B cell (primary cell): ENCODE results near the gene SYTL1. TPM values are rescaled to one million over a fixed set of nuclear protein-coding genes. Genes with fewer than 3 reads are reported as not detected.

Experiments used
- ATAC-seq: fragments of 200-7000 bp; cut with Tn5 transposase; one replicate; pipeline ENCODE4 v1.10.0; 2021; ENCODE audit warnings: low read depth, mild to moderate bottlenecking, moderate number of reproducible peaks, moderate library complexity
- CTCF ChIA-PET: fragments of 350-600 bp; sonication (Branson Sonifier 250); formaldehyde crosslinking; loops from one replicate; lab custom pipeline; 2021; ENCODE audit warnings: antibody characterized with exemption, inconsistent platforms; lab: Charles Lee
- POLR2A ChIA-PET: fragments of 350-600 bp; sonication (Branson Sonifier 250); formaldehyde crosslinking; loops from one replicate; lab custom pipeline; 2021; ENCODE audit warnings: antibody characterized with exemption; lab: Charles Lee
- DNase-seq: peaks from one replicate; pipeline ENCODE4 v3.0.0; 2013
- H2AFZ ChIP-seq: 2 replicates; pipeline ENCODE4 v1.6.1; 2012; ENCODE audit warnings: mild to moderate bottlenecking, low read depth, low read length; ENCODE audit not compliant: insufficient read depth, poor library complexity, severe bottlenecking
- H3K27ac ChIP-seq, 2 donors: 1 replicate in 1 of 2; 2 replicates in 1 of 2; pipeline ENCODE4 v1.5.1; 2012 to 2013; ENCODE audit warnings: low read length in 2 of 2, mild to moderate bottlenecking in 2 of 2, moderate library complexity in 1 of 2
- H3K27me3 ChIP-seq, 4 experiments: fragments of 200-600 bp in 1 of 4; sonication (generic) in 1 of 4; replicated peaks in 1 of 4; 1 replicate in 2 of 4; 2 replicates in 2 of 4; pipeline versions ENCODE4 v1.6.1 to v1.7.0; 2013 to 2016; ENCODE audit warnings: low read length in 3 of 4, mild to moderate bottlenecking in 2 of 4, mixed read lengths in 1 of 4, moderate library complexity in 1 of 4; ENCODE audit not compliant: insufficient read depth in 4 of 4, control insufficient read depth in 3 of 4; ENCODE audit errors: control extremely low read depth in 1 of 4
- H3K36me3 ChIP-seq, 2 experiments: replicated peaks in 1 of 2; 1 replicate in 1 of 2; 2 replicates in 1 of 2; pipeline versions ENCODE4 v1.6.1 to v1.7.1; 2013; ENCODE audit warnings: low read length in 1 of 2; ENCODE audit not compliant: insufficient read depth in 2 of 2, control insufficient read depth in 1 of 2; ENCODE audit errors: control extremely low read depth in 1 of 2, extremely low read depth in 1 of 2
- H3K4me1 ChIP-seq, 2 donors: fragments of 200-600 bp in 1 of 2; sonication (generic) in 1 of 2; 1 replicate in 1 of 2; 2 replicates in 1 of 2; pipeline versions ENCODE4 v1.5.1 to v1.6.1; 2013 to 2017; ENCODE audit warnings: low read length in 2 of 2; ENCODE audit not compliant: control insufficient read depth in 2 of 2, insufficient read depth in 2 of 2
- H3K4me2 ChIP-seq: replicated peaks from 2 replicates; pipeline ENCODE3; 2012; ENCODE audit warnings: mild to moderate bottlenecking, low read depth, low read length; ENCODE audit not compliant: poor library complexity, severe bottlenecking
- H3K4me3 ChIP-seq, 5 experiments: fragments of 200-600 bp in 1 of 5; sonication (generic) in 1 of 5; 1 replicate in 3 of 5; 2 replicates in 2 of 5; pipeline versions ENCODE4 v1.5.1 to v1.7.0; 2011 to 2016; ENCODE audit warnings: low read length in 4 of 5, mild to moderate bottlenecking in 4 of 5, low read depth in 2 of 5, control low read depth in 1 of 5, moderate library complexity in 1 of 5; ENCODE audit not compliant: insufficient read depth in 1 of 5; ENCODE audit errors: control extremely low read depth in 1 of 5, extremely low read depth in 1 of 5
- H3K79me2 ChIP-seq: fragments of 200-600 bp; sonication (generic); one replicate; pipeline ENCODE4 v1.6.0; 2016; ENCODE audit warnings: low read length; ENCODE audit not compliant: control insufficient read depth, insufficient read depth
- H3K9ac ChIP-seq: fragments of 200-600 bp; sonication (generic); 2 replicates; pipeline ENCODE4 v1.6.1; 2017; ENCODE audit warnings: mild to moderate bottlenecking, low read length, moderate library complexity
- H3K9me3 ChIP-seq, 3 donors: one replicate each; pipeline versions ENCODE4 v1.6.1 to v1.7.1; 2013; ENCODE audit warnings: low read length in 2 of 3; ENCODE audit not compliant: control insufficient read depth in 2 of 3, insufficient read depth in 1 of 3; ENCODE audit errors: control extremely low read depth in 1 of 3
- H4K20me1 ChIP-seq: 2 replicates; pipeline ENCODE4 v1.6.0; 2012; ENCODE audit warnings: mild to moderate bottlenecking, low read length; ENCODE audit not compliant: insufficient read depth, control insufficient read depth, poor library complexity, severe bottlenecking
- H3K27ac Mint-ChIP-seq: one replicate; pipeline ENCODE4 v1.8.0; 2021; ENCODE audit warnings: mixed read lengths
- H3K27me3 Mint-ChIP-seq: one replicate; pipeline ENCODE4 v1.8.0; 2021; ENCODE audit warnings: mixed read lengths
- H3K4me1 Mint-ChIP-seq: one replicate; pipeline ENCODE4 v1.8.0; 2021; ENCODE audit warnings: mixed read lengths
- H3K4me3 Mint-ChIP-seq: one replicate; pipeline ENCODE4 v1.8.0; 2021; ENCODE audit warnings: mixed read lengths
- H3K9me3 Mint-ChIP-seq: one replicate; pipeline ENCODE4 v1.8.0; 2022; ENCODE audit warnings: mixed read lengths; ENCODE audit not compliant: insufficient read depth
- CTCF ChIP-seq: fragments of 200-600 bp; IDR thresholded peaks from one replicate; pipeline ENCODE4 v1.8.0; 2022; ENCODE audit warnings: antibody characterized with exemption, mild to moderate bottlenecking
- EZH2 ChIP-seq: IDR thresholded peaks from 2 replicates; pipeline ENCODE4 v1.6.1; 2012; ENCODE audit warnings: borderline replicate concordance, low read depth, mild to moderate bottlenecking, moderate library complexity, low read length; ENCODE audit not compliant: insufficient read depth, poor library complexity, severe bottlenecking
- WGBS: methylation state at CpG from one replicate; pipeline ENCODE4 v1.1.5; 2013; ENCODE audit warnings: missing lambda C conversion rate; ENCODE audit not compliant: insufficient coverage; 5-methylcytosine and 5-hydroxymethylcytosine counted together
- intact Hi-C: fragments of 100-400 bp; cut with micrococcal nuclease; formaldehyde crosslinking; loops from one replicate; pipeline ENCODE4 v1.10.0; 2022
- polyA plus RNA-seq: library from polyadenylated mRNA; depleted of rRNA; stranded (reverse); fragments of >200 nt; gene quantifications from 2 replicates; pipeline ENCODE4 v1.2.3, GENCODE V29; 2012
- total RNA-seq, 2 donors: library from RNA; stranded (reverse); fragments of 120-200 nt in 1 of 2; gene quantifications; 1 replicate in 1 of 2; 2 replicates in 1 of 2; pipeline versions ENCODE4 v1.2.3 to v1.2.4, GENCODE V29; 2013 to 2022

The SYTL1 gene
- total and polyA plus RNA-seq, 2 donors (not counting 1 experiment from before 2014, with no cell fraction given), result 159 to 444 TPM

- intact Hi-C loops, result no loop called here
- Histone ChIP-seq H3K79me2 (no peaks in the 10 kb centered on the region), H3K27ac (no peak overlapping the region), H4K20me1 (peaks cover 9% of the 10 kb centered on the region), H3K27me3 (no peaks in the 10 kb centered on the region), H3K4me2 (no peak overlapping the region), H3K9me3 (no peaks in the 10 kb centered on the region), H3K4me3 (no peak overlapping the region), H3K4me1 (peaks cover 0 to 8% of the 10 kb centered on the region in 2 donors), H3K36me3 (peaks cover 0 to 82% of the 10 kb centered on the region in 2 experiments), H3K9ac (no peak overlapping the region), H2AFZ (no peak overlapping the region)
- TF ChIP-seq EZH2, result no peak
- TF ChIP-seq CTCF, result no peak
- DNase-seq (no peak), ATAC-seq (no peak)
- 100% methylated on average over 6 of the region's 8 CpGs for WGBS
- H3K4me1 Mint-ChIP-seq, result peaks cover 3% of the 10 kb centered on the region
- H3K27ac Mint-ChIP-seq, result no peak overlapping the region
- H3K4me3 Mint-ChIP-seq, result no peak overlapping the region
- H3K27me3 Mint-ChIP-seq, result no peaks in the 10 kb centered on the region
- ChIA-PET CTCF (interaction anchor here (0.8 to 13.5 kb wide), 24 partner anchors 9 to 503 kb away, joined by 3 to 402 read pairs (median 18); partner anchors contain the start of genes AHDC1, GPR3, MAP3K6 and TMEM222), POLR2A (no interaction called here)
- no peaks in the 10 kb centered on the region for H3K9me3 Mint-ChIP-seq
Measured at GRCh38 chr1:27298632-27299384, 43.0 kb upstream of the SYTL1 start.
